Omental fat pad (tissue), 4 donors: ENCODE data around the gene RNF8. TPM values are rescaled to one million over a fixed set of nuclear protein-coding genes. Genes with fewer than 3 reads are reported as not detected.
"Not testable (repeated sequence)": the region's sequence is repeated elsewhere in the genome, so short reads cannot be mapped to it uniquely, and the experiment has no call there.

Experiments
- ATAC-seq: fragments of 150-250 bp; one replicate; pipeline ENCODE4 v1.9.1; 2016; ENCODE audit warnings: mild to moderate bottlenecking, moderate library complexity; ENCODE audit not compliant: low FRiP score
- DNase-seq: peaks from one replicate; pipeline ENCODE4 v3.0.0-alpha.2; 2019; ENCODE audit warnings: low spot score
- total RNA-seq, 4 donors: library from RNA; depleted of rRNA; stranded (reverse); fragments of >200 nt; gene quantifications; one replicate each; pipeline ENCODE4 v1.1.0, GENCODE V29; 2016
- TF ChIP-seq, protein P1 (sequence below), 3 donors: fragments of 450-650 bp; IDR thresholded peaks; one replicate each; pipeline ENCODE4 v1.5.1; 2016 to 2017; ENCODE audit warnings: antibody characterized with exemption in 3 of 3, mild to moderate bottlenecking in 3 of 3, moderate library complexity in 2 of 3

Gene RNF8
- total RNA-seq, 4 donors from 2014 or later = 9.3 to 17.0 (median 11.8) TPM

DNA sequence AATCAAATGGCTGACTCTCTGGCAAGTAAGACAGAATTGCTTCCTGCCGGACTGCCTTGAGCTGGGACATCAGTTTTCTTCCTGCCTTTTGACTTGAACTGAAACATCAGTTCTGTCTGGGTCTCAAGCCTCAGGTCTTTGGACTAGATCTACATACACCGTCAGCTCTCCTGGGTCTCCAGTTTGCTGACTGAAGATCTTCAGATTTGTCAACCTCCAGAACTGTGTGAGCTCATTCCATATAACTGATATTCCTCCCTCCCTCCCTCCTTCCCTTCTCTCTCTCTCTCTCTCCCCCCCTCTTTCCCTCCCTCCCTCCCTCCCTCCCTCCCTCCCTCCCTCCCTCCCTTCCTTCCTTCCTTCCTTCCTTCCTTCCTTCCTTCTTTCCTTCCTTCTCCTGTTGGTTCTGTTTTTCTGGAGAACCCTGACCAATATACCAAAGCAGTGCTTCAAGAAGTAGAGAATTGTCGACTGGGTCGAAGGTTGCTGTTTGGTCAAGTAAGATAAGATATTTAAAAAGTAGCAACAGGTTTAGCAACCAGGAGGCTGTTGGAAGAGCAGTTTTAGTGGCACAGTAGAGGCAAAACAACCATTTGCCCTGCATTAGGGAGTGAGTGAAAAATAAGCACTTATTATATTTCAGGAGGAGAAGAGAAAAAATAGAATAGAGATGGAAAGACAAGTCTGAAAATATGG, 46.2 kb downstream of the RNF8 start:
- no peak for DNase-seq
- ATAC-seq = no peak
- TF ChIP-seq, protein P1, sequence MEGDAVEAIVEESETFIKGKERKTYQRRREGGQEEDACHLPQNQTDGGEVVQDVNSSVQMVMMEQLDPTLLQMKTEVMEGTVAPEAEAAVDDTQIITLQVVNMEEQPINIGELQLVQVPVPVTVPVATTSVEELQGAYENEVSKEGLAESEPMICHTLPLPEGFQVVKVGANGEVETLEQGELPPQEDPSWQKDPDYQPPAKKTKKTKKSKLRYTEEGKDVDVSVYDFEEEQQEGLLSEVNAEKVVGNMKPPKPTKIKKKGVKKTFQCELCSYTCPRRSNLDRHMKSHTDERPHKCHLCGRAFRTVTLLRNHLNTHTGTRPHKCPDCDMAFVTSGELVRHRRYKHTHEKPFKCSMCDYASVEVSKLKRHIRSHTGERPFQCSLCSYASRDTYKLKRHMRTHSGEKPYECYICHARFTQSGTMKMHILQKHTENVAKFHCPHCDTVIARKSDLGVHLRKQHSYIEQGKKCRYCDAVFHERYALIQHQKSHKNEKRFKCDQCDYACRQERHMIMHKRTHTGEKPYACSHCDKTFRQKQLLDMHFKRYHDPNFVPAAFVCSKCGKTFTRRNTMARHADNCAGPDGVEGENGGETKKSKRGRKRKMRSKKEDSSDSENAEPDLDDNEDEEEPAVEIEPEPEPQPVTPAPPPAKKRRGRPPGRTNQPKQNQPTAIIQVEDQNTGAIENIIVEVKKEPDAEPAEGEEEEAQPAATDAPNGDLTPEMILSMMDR (IDR thresholded peaks at IDR 0.05) = no peak

DNA sequence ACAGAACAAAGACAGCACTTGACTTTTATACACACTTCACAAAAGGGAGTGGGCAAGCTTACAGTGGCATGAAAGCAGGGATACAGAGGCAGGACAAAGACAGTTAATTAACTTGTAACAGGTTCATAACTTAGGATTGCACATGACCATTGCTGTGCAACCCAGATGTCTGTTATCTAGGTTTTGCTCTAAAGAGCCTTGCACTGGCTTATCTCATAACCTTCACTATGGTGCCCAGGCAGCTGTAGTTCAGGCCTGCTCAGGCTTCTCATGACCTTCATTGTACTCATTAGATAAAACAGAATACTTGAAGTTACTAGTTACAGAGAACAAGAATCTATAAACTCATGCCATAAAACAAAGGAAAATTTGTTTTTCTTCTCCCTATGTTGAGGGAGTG, 47.9 kb downstream of the RNF8 start:
- ATAC-seq, DNase-seq: not testable (repeated sequence)

DNA sequence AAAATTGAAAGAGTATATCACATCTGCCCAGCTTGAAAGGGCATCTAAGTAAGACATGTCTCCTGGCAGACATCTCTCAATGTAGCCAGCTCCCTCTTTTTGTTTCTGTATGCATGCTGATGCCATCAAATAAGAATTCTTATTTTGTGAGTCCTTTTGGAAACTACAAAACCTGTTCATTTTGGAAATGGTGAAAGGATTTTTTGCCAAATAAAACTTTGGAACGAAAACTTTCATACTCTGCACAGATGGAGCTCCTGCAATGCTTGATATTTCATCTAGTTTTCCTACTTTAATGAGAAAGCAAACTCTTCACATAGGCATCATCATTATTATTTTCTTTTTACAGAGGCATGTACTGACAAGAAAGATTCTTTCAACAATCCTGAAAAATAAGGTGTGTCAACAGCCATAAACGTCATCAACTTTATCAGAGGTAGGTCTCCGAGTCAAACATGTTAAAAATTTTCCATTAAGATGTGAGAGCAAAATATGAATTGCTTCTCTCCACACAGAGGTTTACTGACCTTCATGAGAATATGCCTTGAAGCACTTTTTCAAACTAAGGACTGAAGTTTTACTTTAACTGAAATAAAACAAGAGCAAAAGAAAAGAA, 53.1 kb downstream of the RNF8 start:
- no peak for DNase-seq
- TF ChIP-seq, protein P1 (IDR thresholded peaks at IDR 0.05) = no peak
- ATAC-seq = no peak

DNA sequence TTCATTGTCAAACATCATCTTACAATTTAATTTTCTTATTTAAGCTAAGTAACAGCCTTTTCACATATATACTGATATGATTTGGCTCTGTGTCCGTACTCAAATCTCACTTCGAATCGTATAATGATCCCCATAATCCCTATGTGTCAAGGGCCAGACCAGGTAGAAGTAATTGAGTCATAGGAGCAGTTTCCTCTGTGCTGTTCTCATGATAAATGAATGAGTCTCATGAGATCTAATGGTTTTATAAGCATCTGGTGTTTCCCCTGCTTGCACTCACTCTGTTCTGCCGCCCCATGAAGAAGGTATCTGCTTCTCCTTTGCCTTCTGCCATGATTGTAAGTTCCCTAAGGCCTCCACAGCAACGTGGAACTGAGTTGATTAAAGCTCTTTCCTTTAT, 54.2 kb downstream of the RNF8 start:
- no peak for ATAC-seq
- TF ChIP-seq, protein P1 (IDR thresholded peaks at IDR 0.05) = no peak
- no peak for DNase-seq

DNA sequence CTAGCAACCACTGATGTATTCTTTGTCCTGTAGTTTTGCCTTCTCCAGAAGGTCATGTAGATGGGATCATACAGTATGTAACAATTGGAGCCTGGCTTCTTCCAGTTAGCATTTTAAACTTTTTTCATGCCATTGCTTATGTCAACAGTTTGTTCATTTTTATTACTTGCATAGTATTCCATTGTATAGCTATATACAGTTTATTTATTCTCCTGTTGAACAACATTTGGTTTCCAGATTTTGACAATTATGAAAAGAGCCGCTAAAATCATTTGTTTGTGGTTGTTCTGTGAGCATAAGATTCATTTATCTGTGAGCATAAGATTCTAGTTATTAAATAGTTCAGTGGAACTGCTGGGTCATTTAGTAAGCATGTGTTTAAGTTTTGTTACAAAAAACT, 55.7 kb downstream of the RNF8 start:
- ATAC-seq (no peak), DNase-seq (no peak)
- TF ChIP-seq, protein P1 (IDR thresholded peaks at IDR 0.05) = no peak

DNA sequence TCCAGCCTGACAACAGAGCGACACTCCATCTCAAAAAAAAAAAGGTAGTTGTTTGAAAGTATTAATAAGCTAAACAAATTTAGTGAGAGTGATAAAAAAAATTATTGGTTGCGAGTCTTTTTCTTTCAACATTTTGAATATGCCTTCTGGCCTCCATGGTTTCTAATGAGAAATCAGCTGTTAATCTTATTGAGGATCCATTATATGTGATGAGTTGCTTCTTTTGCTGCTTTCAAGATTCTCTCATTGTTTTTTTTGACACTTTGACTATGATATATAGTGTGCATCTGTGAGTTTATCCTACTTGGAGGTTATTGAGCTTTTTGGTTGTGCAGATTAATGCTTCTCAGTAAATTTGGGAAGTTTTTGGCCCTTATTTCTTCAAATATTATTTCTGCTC, 63.6 kb downstream of the RNF8 start:
- TF ChIP-seq, protein P1 (IDR thresholded peaks at IDR 0.05) = no peak

DNA sequence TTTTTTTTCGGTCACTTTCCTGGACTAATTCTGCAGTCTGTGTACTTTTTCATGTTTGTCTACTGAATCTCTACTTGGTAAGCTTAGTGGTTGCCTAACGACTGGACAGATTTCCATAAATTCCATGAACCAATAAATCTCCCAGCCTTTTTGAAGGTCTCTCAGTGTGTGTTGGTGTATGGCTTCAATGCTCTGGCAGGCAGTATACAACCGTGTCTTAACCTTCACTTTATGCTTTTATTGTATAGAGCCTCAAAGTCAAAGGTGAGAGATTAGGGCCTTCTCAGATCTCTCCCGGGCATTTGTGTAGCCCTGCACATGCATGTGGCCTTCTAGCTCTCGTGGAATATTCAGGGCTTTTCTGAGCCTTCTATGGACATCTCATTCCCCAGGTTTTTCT, 64.9 kb downstream of the RNF8 start:
- no peak for ATAC-seq
- TF ChIP-seq, protein P1 (IDR thresholded peaks at IDR 0.05) = no peak
- no peak for DNase-seq

More for the DNA sequence above, 63.6 kb downstream of the RNF8 start:
- DNase-seq (no peak), ATAC-seq (no peak)
